COR-L47 (cell line): ENCODE data around the gene TMEM255B.
"Not testable (repeated sequence)": the region's sequence is repeated elsewhere in the genome, so short reads cannot be mapped to it uniquely, and the experiment has no call there.

ENCODE experiments used
- DNase-seq: peaks from one replicate; lab custom pipeline; 2025; lab: John Stamatoyannopoulos, UW

The TMEM255B gene

GRCh38 chr13:113817860-113818691 lies 59.0 kb downstream of the TMEM255B start:
- no peak for DNase-seq

GRCh38 chr13:113818700-113819295 lies 59.8 kb downstream of the TMEM255B start:
- no peak for DNase-seq

GRCh38 chr13:113819341-113819730 lies 60.3 kb downstream of the TMEM255B start:
- no peak for DNase-seq

- DNase-seq = no peak
Measured at GRCh38 chr13:113819731-113820715, 61.0 kb downstream of the TMEM255B start.

GRCh38 chr13:113820813-113821651 lies 62.0 kb downstream of the TMEM255B start:
- DNase-seq = peak; percentile 86

- DNase-seq = no peak
Measured at GRCh38 chr13:113821847-113822246, 62.8 kb downstream of the TMEM255B start.

GRCh38 chr13:113822266-113822665 lies 63.2 kb downstream of the TMEM255B start:
- no peak for DNase-seq

GRCh38 chr13:113822956-113823744 lies 64.1 kb downstream of the TMEM255B start:
- DNase-seq = no peak

GRCh38 chr13:113823771-113824170 lies 64.7 kb downstream of the TMEM255B start:
- DNase-seq = no peak

- DNase-seq = no peak
Measured at GRCh38 chr13:113825841-113826240, 66.8 kb downstream of the TMEM255B start.

- not testable (repeated sequence) for DNase-seq
Measured at GRCh38 chr13:113826446-113826845, 67.4 kb downstream of the TMEM255B start.

GRCh38 chr13:113827021-113827420 lies 68.0 kb downstream of the TMEM255B start:
- DNase-seq = no peak

- no peak for DNase-seq
Measured at GRCh38 chr13:113828282-113828825, 69.3 kb downstream of the TMEM255B start.

- DNase-seq = not testable (repeated sequence)
Measured at GRCh38 chr13:113830426-113830950, 71.5 kb downstream of the TMEM255B start.

GRCh38 chr13:113831061-113831460 lies 72.0 kb downstream of the TMEM255B start:
- DNase-seq = no peak

GRCh38 chr13:113832205-113832604 lies 73.2 kb downstream of the TMEM255B start:
- DNase-seq = no peak

GRCh38 chr13:113832631-113833030 lies 73.6 kb downstream of the TMEM255B start:
- DNase-seq = no peak

GRCh38 chr13:113833111-113833830 lies 74.2 kb downstream of the TMEM255B start:
- DNase-seq = no peak

GRCh38 chr13:113834006-113834405 lies 75.0 kb downstream of the TMEM255B start:
- DNase-seq = not testable (repeated sequence)
